AG09319 (cell line): ENCODE results near the gene GABBR2.

Experiments
- DNase-seq: peaks from one replicate; pipeline ENCODE4 v3.0.0-alpha.2; 2010; ENCODE audit warnings: low read depth; ENCODE audit errors: extremely low read depth
- TF ChIP-seq, protein P1 (sequence below): IDR thresholded peaks from 2 replicates; pipeline ENCODE4 v1.5.1; 2011; ENCODE audit warnings: low read depth, mild to moderate bottlenecking, inconsistent platforms, low read length, moderate library complexity

The GABBR2 gene

DNA sequence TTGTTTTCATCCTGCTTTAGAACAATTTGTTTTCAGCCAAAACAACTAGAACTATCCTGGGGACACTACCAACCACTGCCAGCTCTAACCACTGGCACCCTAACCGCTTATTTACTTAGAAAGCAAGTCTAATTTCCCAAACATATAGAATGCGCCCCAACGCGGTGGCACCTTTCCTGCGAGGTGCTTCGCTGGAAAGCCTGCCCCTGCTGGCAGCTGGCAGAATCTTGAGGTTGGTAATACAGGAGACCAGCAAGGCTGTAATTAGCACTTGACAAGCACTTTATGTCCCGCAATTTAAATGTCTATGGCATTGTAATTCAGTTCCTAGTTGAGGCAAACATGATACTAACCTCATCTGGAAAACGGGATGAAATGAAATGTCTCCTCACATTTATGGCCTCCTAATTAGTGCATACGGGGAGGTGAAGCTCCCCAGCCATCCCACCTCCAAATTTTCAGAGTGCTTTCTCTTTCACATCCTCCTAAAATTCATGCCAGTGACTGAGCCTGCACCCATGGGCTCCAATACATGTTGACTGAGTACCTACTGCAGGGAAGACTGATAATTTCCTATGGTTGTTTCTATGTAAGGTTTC lies 30.4 kb downstream of the GABBR2 start:
- no peak for DNase-seq
- TF ChIP-seq, protein P1, sequence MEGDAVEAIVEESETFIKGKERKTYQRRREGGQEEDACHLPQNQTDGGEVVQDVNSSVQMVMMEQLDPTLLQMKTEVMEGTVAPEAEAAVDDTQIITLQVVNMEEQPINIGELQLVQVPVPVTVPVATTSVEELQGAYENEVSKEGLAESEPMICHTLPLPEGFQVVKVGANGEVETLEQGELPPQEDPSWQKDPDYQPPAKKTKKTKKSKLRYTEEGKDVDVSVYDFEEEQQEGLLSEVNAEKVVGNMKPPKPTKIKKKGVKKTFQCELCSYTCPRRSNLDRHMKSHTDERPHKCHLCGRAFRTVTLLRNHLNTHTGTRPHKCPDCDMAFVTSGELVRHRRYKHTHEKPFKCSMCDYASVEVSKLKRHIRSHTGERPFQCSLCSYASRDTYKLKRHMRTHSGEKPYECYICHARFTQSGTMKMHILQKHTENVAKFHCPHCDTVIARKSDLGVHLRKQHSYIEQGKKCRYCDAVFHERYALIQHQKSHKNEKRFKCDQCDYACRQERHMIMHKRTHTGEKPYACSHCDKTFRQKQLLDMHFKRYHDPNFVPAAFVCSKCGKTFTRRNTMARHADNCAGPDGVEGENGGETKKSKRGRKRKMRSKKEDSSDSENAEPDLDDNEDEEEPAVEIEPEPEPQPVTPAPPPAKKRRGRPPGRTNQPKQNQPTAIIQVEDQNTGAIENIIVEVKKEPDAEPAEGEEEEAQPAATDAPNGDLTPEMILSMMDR = peak; percentile 38

DNA sequence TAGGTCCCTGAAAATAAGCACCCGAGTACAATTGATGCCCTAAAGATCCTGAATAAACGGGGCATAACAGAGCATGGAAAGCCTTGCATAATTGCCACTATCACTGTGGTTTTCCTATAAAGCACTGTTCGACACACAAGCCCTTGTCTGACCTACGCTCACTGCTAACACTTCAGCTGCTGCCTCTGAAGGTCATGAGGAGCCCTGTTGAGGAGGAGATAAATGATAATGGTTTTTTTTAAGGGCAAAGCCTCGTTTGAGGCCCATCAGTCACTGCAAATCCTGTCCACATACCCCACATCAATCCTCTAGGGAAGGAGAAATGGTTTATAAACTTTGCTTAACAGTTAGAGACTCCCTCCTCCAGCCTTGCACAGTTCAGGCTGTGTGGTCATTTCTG lies 35.1 kb downstream of the GABBR2 start:
- TF ChIP-seq, protein P1 = no peak
- no peak for DNase-seq

DNA sequence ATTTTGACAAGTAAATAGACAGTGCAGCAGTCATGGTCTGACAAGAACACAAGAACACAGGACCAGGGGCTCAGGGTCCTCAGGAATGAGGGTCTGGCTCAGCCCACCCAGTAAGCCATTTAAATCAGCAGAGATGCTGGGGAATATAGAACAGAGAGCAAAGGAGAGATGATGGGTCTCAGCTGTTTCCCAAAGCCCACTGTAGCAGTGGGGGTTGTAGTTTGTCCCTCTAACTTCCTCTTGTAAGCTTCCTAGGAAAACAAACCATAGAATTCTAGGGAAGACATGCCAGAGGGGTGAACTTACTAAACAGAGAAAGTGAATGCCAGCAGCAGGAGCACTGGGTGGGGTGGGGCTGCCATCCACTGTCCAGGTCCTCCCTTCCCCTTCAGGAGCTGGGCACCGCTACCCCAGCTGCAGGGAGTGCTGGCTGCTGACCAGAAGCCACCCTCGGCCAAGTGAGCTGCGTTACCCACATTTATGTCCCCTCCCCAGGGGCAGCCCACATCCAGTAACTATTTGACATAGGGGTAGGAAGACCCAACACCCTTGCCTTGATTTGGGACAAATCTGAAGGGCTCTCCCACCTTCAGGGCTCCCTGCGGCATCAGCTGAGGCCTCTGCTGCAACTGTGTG lies 41.6 kb downstream of the GABBR2 start:
- TF ChIP-seq, protein P1 = no peak
- no peak for DNase-seq

DNA sequence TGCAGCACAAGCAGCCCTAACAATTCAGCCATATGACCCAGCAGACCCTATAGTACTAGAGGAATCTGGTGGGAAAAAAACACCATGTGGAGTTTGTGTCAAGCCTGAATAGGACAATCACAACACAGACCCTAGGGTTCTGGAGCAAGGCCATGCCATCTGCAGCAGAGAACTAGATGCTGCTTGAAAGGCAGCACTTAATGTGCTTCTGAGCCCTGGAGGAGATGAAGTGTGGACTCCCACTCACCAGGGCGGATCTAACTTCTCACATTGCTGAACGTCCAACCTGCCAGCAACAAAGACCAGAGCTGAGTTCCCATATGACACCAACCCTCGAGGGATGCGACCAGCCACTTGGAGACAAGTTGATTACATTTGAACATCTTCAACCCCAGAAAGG lies 43.2 kb downstream of the GABBR2 start:
- no peak for DNase-seq
- TF ChIP-seq, protein P1 = no peak

DNA sequence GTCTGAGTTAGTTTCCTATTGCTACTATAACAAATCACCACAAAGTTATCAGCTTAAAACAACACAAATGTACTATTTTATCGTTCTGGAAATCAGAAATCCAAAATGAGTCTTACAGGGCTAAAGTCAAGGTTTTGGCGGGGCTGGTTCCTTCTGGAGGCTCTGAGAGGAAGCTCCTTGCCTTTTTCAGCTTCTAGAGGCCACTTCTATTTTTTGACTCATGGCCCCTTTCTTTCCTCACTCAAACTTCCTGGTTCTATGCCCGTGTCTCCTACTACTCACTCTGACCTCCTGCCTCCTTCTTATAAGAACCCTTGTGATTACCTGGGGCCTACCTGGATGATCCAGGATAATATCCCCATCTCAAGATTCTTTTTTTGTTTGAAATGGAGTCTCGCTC lies 48.2 kb downstream of the GABBR2 start:
- TF ChIP-seq, protein P1 = no peak
- DNase-seq = no peak

DNA sequence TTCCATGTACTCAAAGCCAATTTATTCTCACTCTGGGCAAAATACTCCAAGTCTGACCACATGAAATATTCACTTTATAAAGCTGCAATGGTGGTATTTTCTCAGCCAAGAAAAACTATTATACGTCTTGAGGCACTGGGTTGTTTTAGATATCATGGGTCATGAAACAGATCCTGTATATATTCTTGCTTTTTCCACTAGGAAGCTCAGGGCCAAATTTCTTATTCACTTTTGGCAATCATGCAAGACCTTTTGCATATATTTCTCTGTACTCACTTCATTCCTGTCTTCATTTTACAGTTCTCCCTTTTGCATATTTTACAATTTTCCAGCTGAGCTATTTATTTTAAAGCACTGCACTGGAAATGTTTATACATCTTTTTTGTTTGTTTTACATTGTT lies 49.8 kb downstream of the GABBR2 start:
- TF ChIP-seq, protein P1 = no peak
- no peak for DNase-seq

DNA sequence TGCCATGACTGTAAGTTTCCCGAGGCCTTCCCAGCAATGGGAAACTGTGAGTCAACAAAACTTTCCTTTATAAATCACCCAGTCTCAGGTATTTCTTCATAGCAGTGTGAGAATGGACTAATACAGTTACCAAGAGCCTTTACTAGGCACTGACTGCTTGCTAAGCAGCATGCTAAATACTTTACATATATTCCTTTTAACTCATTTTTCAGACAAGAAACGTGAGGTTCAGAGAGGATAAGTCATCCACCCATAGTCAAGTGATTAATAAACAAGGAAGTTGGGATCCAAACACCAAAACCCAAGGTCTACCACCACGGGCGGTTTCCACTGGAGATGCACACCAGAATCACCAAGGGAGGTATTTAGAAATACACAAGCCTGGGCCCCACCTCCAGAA lies 50.8 kb downstream of the GABBR2 start:
- TF ChIP-seq, protein P1 = no peak
- no peak for DNase-seq
